ENCODE data around the gene PTPRN2.

PTPRN2 gene

GRCh38 chr7:157813741-157814661 is 773.6 kb downstream of the PTPRN2 start:
- no peak for DNase-seq

GRCh38 chr7:157813053-157813452 is 774.6 kb downstream of the PTPRN2 start:
- no peak for DNase-seq

- DNase-seq: no peak
Observed at GRCh38 chr7:157811946-157812345, 775.7 kb downstream of the PTPRN2 start.

- DNase-seq: no peak
Observed at GRCh38 chr7:157809863-157810851, 777.5 kb downstream of the PTPRN2 start.

- no peak for DNase-seq
Observed at GRCh38 chr7:157809154-157809862, 778.3 kb downstream of the PTPRN2 start.

- no peak for DNase-seq
Observed at GRCh38 chr7:157808042-157808441, 779.6 kb downstream of the PTPRN2 start.

- DNase-seq: no peak
Observed at GRCh38 chr7:157807510-157807909, 780.1 kb downstream of the PTPRN2 start.

- no peak for DNase-seq
Observed at GRCh38 chr7:157806711-157807110, 780.9 kb downstream of the PTPRN2 start.

- no peak for DNase-seq
Observed at GRCh38 chr7:157805713-157806112, 781.9 kb downstream of the PTPRN2 start.

- DNase-seq: no peak
Observed at GRCh38 chr7:157803906-157804305, 783.7 kb downstream of the PTPRN2 start.

GRCh38 chr7:157801971-157802675 is 785.5 kb downstream of the PTPRN2 start:
- no peak for DNase-seq

- no peak for DNase-seq
Observed at GRCh38 chr7:157801113-157801512, 786.5 kb downstream of the PTPRN2 start.

- DNase-seq: no peak
Observed at GRCh38 chr7:157800281-157800680, 787.3 kb downstream of the PTPRN2 start.

GRCh38 chr7:157799076-157799685 is 788.4 kb downstream of the PTPRN2 start:
- DNase-seq: no peak

GRCh38 chr7:157797361-157797760 is 790.3 kb downstream of the PTPRN2 start:
- no peak for DNase-seq

- DNase-seq: no peak
Observed at GRCh38 chr7:157796846-157797245, 790.8 kb downstream of the PTPRN2 start.

GRCh38 chr7:157795643-157796042 is 792.0 kb downstream of the PTPRN2 start:
- DNase-seq: no peak

GRCh38 chr7:157795199-157795598 is 792.4 kb downstream of the PTPRN2 start:
- DNase-seq: no peak

GRCh38 chr7:157794746-157795065 is 792.9 kb downstream of the PTPRN2 start:
- DNase-seq: no peak

- DNase-seq: no peak
Observed at GRCh38 chr7:157793973-157794745, 793.5 kb downstream of the PTPRN2 start.

GRCh38 chr7:157793087-157793353 is 794.6 kb downstream of the PTPRN2 start:
- no peak for DNase-seq

Data from stimulated activated CD4-positive, alpha-beta T cell treated with anti-CD3 and anti-CD28 coated beads, Interleukin-4, amount 100 ng/mL, for 1 hour (primary cell).